AG04449 (cell line): Measurements from ENCODE around the gene PRKN.

Experiments used
- CTCF ChIA-PET: fragments of 350-600 bp; formaldehyde crosslinking; extraction: SDS; loops from one replicate; lab custom pipeline; 2021; ENCODE audit warnings: antibody characterized with exemption; lab: Yijun Ruan, JAX
- POLR2A ChIA-PET: fragments of 400-600, 350-600 bp; formaldehyde crosslinking; extraction: SDS; loops from one replicate; lab custom pipeline; 2020; ENCODE audit warnings: antibody characterized with exemption, inconsistent platforms; lab: Yijun Ruan, JAX
- DNase-seq: peaks from one replicate; pipeline ENCODE4 v3.0.0-alpha.2; 2010; ENCODE audit warnings: low read depth, low spot score
- H3K4me3 ChIP-seq: 2 replicates; pipeline ENCODE4 v1.5.1; 2011; ENCODE audit warnings: low read depth, mild to moderate bottlenecking, control low read depth, low read length
- TF ChIP-seq, protein P1 (sequence below): IDR thresholded peaks from one replicate; pipeline ENCODE4 v1.5.1; 2011; ENCODE audit warnings: mild to moderate bottlenecking, moderate library complexity, low read length, control low read depth, inconsistent platforms; ENCODE audit not compliant: insufficient read depth; ENCODE audit errors: missing control alignments

The PRKN gene

DNA sequence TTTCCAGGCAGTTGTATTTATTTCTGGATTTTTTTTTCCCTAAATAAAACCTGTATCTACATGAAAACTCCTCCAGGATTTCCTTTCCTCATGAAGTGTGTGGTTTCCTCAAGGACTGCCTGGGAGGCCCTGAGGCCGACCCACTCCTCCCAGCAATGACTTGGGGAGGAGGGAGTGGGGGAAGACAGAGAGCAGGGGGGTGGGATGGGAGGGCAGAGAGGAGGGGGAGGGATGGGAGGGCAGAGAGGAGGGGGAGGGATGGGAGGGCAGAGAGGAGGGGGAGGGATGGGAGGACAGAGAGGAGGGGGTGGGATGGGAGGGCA, 1291.9 kb downstream of the PRKN start:
- ChIA-PET POLR2A (no interaction called here), CTCF (interaction anchor here (1.1 to 4.5 kb wide), 3 partner anchors 8 to 17 kb away, joined by 3 to 34 read pairs (median 6); no protein-coding TSS in a partner anchor)
- no peak overlapping the region for H3K4me3 ChIP-seq
- DNase-seq = no peak
- TF ChIP-seq, protein P1, sequence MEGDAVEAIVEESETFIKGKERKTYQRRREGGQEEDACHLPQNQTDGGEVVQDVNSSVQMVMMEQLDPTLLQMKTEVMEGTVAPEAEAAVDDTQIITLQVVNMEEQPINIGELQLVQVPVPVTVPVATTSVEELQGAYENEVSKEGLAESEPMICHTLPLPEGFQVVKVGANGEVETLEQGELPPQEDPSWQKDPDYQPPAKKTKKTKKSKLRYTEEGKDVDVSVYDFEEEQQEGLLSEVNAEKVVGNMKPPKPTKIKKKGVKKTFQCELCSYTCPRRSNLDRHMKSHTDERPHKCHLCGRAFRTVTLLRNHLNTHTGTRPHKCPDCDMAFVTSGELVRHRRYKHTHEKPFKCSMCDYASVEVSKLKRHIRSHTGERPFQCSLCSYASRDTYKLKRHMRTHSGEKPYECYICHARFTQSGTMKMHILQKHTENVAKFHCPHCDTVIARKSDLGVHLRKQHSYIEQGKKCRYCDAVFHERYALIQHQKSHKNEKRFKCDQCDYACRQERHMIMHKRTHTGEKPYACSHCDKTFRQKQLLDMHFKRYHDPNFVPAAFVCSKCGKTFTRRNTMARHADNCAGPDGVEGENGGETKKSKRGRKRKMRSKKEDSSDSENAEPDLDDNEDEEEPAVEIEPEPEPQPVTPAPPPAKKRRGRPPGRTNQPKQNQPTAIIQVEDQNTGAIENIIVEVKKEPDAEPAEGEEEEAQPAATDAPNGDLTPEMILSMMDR = no peak

DNA sequence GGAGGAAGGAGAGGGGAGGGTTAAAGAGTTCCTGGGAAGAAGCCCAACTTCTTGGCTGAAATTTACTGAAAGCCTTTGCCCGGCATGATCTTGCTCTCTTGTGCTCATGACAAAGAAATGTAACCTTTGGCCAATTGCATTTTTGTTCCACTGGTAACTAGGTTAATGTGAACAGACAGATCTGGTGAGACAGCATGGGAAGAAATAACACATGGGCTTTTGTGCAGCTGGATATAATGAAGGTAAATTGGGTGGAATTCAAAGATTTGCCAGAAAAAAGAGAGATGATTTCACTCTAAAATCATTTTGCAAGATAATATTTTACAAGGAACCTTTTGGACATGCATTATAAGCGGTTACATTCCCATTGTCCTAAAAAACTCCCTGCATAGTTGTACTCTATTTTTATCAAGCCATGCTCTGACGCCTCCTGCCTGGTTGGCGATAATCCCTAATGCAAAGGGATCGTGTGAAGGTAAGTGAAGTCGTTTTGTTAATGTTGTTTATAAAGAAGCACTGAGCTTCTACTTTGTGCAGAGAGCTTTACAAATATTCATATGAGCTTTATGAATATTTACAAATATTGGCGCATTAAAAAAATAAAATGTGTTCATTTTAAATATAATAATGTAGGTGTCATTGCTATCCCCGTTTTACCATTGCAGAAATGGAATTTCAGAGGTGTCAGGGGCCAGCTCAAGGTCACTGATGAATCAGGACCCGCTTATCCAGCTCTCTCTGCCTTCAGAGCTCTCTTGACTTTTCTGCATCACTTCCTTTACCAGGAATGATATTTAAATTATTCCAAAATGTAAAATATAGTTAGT, 1292.4 kb downstream of the PRKN start:
- DNase-seq = peak; percentile 93
- POLR2A ChIA-PET = no interaction called here
- TF ChIP-seq, protein P1 = no peak
- CTCF ChIA-PET = interaction anchor here (1.1 to 4.5 kb wide), 3 partner anchors 9 to 17 kb away, joined by 3 to 34 read pairs (median 6); no protein-coding TSS in a partner anchor
- no peak overlapping the region for H3K4me3 ChIP-seq

DNA sequence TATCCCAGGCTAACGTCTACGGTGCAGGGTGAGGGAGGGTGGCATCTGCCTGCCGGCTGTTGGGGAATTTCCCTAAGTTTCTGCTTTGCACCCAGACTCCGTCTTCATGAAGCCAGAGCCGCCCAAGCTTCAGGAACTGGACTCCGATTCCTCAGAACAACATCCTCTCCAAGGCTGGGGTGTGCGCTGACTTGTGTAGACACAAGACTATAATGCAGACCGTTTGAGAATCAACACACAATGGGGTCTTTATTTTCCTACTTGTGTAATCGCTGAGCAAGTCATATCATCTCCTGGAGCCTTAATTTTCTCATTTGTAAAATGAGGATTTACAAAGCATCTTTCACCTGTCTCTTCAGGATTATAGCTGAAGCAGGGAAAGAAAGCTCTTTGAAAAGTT, 1293.2 kb downstream of the PRKN start:
- no peak for DNase-seq
- ChIA-PET POLR2A (no interaction called here), CTCF (interaction anchor here (1.1 to 4.5 kb wide), 3 partner anchors 10 to 16 kb away, joined by 3 to 34 read pairs (median 6); no protein-coding TSS in a partner anchor)
- no peak overlapping the region for H3K4me3 ChIP-seq
- TF ChIP-seq, protein P1 = no peak

DNA sequence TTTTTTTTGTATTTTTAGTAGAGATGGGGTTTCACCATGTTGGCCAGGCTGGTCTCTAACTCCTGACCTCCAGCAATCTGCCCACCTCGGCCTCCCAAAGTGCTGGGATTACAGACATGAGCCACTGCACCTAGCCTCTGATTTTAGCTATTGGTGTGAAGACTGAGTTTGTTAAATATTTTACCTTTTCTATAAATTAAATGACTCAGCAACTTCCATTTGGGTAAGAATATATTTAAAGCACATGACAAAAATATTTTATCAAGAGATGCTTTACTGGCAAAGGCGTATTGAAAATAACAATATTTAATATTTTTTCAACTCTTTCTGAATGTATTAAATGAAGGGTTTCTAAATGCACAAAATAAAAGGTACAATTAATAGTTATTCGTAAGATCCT, 1295.0 kb downstream of the PRKN start:
- POLR2A ChIA-PET = no interaction called here
- H3K4me3 ChIP-seq = no peak overlapping the region

DNA sequence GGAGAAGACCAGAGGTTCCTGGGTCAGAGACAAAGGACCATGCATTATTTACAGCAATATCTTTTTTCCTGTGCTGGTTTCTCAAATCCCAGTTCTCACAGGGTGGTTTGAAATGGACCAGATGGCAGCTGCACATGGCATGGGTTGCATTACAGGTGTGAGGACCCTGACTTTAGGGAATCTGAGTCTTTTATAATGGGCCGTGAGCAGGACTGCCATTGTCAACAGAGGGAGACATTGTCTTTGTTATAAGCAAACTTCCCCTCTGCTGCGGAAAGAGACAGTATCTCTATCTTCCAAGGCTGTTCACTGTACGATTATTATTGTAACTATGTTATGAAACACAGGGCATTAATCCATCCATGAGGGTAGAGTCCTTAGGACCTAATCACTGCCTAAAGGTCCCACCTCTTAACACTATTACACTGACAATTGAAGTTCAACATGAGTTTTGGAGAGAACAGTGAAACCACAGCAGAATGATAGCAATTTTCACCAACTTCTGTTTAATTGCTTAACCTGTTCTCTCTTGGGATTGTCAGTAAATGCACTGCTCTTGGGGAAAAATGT, 1297.6 kb downstream of the PRKN start:
- POLR2A ChIA-PET = no interaction called here

More for the DNA sequence above, 1295.0 kb downstream of the PRKN start:
- DNase-seq = no peak
- CTCF ChIA-PET = interaction anchor here (4.5 kb wide), 1 partner anchor 14 kb away, joined by 34 read pairs; no protein-coding TSS in a partner anchor
- TF ChIP-seq, protein P1 = no peak

More for the DNA sequence above, 1297.6 kb downstream of the PRKN start:
- no peak for DNase-seq
- H3K4me3 ChIP-seq = no peak overlapping the region
- CTCF ChIA-PET = interaction anchor here (0.6 to 4.2 kb wide), 3 partner anchors 9 to 14 kb away, joined by 3 to 31 read pairs (median 3); no protein-coding TSS in a partner anchor
- TF ChIP-seq, protein P1 = no peak
